HFF-Myc (cell line): ENCODE results near the gene ANKRD30A.
"Not testable (repeated sequence)": the region's sequence is repeated elsewhere in the genome, so short reads cannot be mapped to it uniquely, and the experiment has no call there.

Experiments
- DNase-seq: peaks from one replicate; pipeline ENCODE4 v3.0.0-alpha.2; 2011; ENCODE audit warnings: low read depth; ENCODE audit errors: extremely low read depth
- H3K4me3 ChIP-seq: replicated peaks from 2 replicates; pipeline ENCODE4 v1.5.1; 2011; ENCODE audit warnings: low read depth, mild to moderate bottlenecking, control low read depth, low read length
- TF ChIP-seq, protein P1 (sequence below): IDR thresholded peaks from 2 replicates; pipeline ENCODE4 v1.5.1; 2012; ENCODE audit warnings: mild to moderate bottlenecking, low read depth, low read length, control low read depth; ENCODE audit errors: missing control alignments

The ANKRD30A gene

DNA sequence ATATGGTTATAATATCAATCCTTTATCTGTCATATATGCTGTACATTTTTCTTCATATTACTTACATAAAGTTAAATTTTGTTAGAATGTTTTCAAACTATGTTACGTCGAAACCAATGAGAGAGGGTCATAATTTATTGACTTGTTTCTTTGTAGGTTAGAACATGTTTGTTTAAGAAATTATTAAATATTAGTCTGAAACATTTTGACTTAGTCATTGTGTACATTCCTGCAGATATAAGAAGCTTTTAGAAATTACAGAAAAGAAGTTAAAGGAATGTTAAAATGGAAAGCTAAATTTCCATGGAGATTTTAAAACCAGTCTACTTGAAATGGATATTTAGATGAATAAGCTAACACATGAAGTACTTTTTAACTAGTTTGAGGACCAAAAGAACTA lies 99.8 kb downstream of the ANKRD30A start:
- DNase-seq: no peak

DNA sequence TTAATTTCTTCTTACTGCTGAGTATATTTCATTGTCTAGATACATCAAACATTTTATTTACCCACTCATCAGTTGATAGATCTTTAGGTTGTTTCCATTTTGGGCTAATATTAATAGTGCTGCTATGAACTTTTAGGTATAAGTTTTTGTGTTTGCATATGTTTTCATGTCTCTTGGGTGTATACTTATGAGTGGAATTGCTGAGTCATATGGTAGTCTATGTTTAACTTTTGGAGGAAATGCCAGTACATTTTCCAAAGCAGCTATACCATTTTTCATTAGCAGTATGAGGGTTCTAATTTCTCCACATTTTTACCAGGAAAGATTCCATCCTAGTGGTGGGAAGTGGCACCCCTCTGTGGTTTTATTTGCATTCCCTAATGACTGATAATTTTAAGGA lies 101.1 kb downstream of the ANKRD30A start:
- no peak overlapping the region for H3K4me3 ChIP-seq
- TF ChIP-seq, protein P1, sequence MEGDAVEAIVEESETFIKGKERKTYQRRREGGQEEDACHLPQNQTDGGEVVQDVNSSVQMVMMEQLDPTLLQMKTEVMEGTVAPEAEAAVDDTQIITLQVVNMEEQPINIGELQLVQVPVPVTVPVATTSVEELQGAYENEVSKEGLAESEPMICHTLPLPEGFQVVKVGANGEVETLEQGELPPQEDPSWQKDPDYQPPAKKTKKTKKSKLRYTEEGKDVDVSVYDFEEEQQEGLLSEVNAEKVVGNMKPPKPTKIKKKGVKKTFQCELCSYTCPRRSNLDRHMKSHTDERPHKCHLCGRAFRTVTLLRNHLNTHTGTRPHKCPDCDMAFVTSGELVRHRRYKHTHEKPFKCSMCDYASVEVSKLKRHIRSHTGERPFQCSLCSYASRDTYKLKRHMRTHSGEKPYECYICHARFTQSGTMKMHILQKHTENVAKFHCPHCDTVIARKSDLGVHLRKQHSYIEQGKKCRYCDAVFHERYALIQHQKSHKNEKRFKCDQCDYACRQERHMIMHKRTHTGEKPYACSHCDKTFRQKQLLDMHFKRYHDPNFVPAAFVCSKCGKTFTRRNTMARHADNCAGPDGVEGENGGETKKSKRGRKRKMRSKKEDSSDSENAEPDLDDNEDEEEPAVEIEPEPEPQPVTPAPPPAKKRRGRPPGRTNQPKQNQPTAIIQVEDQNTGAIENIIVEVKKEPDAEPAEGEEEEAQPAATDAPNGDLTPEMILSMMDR: no peak
- DNase-seq: no peak

More for the DNA sequence above, 99.8 kb downstream of the ANKRD30A start:
- TF ChIP-seq, protein P1: no peak
- H3K4me3 ChIP-seq: no peak overlapping the region

DNA sequence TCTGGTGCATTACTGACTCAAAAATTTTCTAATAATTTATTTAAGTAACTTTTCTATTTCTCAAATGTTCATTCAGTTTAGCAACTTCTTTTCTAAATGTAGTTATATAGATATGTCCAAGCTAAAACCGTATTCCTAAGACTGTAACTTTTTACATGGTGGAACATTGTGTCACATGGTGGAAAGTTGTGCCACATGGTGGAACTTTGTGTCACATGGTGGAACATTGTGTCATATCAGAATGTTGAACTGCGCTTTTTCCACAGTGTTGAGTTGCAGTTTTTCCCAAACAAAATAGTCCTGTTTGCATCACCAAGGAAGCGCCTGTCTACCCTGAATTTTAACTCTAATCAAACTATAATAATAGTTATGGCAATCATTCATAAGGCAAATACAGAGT lies 109.3 kb downstream of the ANKRD30A start:
- H3K4me3 ChIP-seq: no peak overlapping the region
- no peak for DNase-seq
- TF ChIP-seq, protein P1: no peak

DNA sequence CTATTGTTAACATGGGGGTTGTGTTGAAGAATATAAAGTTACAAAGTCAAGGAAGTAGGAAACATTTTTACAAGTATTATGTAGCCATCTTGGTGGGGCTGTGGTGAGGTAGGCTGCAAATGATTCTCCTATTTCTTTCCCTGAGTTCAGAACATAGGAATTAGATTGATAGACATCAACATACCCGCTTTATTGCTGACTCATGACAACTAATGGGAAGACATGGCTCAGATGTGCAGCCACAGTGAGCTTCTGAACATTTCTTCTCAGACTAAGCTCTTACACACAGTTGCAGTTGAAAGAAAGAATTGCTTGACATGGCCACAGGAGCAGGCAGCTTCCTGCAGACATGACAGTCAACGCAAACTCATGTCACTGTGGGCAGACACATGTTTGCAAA lies 110.7 kb downstream of the ANKRD30A start:
- TF ChIP-seq, protein P1: no peak
- no peak for DNase-seq
- H3K4me3 ChIP-seq: no peak overlapping the region

DNA sequence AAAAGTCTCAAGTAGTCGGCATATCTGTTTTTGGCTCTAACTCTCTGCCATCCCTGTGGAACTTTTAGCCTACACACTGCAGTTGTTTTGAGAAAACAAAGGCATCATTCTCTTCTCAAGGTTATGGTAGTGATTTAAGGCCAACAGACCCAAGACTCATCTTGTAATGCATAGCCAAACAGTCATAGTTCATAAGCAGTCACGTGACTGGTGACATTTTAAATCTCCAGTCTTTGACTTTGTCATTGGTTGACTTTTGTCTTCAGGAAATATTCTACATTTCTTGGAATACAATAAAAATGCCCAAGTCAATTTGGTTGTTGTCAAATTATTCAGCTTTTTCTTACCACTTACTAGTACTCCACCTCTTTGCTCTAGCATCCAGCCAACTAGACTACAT lies 114.8 kb downstream of the ANKRD30A start:
- H3K4me3 ChIP-seq: no peak overlapping the region
- TF ChIP-seq, protein P1: no peak

DNA sequence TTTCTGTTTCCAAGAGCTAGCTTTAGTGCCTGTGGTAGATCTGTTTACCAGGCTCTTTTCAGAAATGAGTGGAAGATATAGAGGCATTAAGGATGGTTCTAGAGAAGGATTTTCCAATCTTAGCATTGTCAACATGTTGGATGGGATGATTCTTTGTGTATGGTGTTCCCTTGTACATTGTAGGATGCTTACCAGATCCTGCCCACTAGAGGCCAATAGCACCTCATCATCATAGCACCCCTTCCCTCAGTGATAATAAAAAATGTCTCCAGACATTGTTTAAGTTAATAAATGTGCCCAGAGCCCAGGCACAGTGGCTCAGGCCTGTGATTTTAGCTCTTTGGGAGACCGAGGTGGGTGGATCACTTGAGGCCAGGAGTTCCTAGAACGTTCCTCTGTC lies 121.2 kb downstream of the ANKRD30A start:
- TF ChIP-seq, protein P1: no peak
- no peak overlapping the region for H3K4me3 ChIP-seq
- DNase-seq: no peak

More for the DNA sequence above, 114.8 kb downstream of the ANKRD30A start:
- DNase-seq: no peak

DNA sequence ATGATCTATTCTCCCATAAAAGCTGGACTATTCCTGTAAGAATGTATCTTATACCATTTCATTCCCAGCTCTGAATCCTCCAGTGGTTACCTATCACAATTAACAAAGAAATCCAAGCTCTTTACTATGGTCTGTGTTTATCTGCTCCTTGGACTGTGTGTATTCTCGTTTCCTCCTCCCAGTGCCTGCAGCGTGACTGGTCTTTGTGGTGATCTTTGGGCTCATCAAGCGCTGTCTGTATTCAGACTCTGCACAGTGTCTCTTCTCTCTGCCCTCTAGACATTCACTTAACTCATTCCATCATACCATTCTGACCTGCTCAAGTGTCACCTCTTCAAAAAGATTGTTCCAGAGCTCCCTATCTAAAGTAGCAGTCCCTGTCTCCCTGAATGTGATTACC lies 130.4 kb downstream of the ANKRD30A start:
- H3K4me3 ChIP-seq, DNase-seq: not testable (repeated sequence)

DNA sequence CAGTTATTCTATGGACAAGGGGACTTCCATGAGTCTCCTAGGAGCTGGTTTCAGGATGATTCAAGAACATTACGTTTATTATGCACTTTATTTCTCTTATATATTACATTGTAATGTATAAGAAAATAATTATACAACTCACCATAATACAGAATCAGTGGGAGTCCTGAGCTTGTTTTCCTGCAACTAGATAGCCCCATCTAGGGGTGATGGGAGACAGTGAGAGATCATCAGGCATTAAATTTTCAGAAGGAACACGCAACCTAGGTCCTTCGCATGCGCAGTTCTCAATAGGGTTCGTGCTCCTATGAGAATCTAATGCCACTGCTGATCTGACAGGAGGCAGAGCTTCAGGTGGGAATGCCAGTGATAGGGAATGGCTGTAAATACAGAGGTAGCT lies 137.9 kb downstream of the ANKRD30A start:
- no peak for DNase-seq
- TF ChIP-seq, protein P1: no peak
- H3K4me3 ChIP-seq: no peak overlapping the region
